ENCODE measurements around the gene ZNF527.
"Not testable (repeated sequence)": the region's sequence is repeated elsewhere in the genome, so short reads cannot be mapped to it uniquely, and the experiment has no call there.

ZNF527 gene

DNA sequence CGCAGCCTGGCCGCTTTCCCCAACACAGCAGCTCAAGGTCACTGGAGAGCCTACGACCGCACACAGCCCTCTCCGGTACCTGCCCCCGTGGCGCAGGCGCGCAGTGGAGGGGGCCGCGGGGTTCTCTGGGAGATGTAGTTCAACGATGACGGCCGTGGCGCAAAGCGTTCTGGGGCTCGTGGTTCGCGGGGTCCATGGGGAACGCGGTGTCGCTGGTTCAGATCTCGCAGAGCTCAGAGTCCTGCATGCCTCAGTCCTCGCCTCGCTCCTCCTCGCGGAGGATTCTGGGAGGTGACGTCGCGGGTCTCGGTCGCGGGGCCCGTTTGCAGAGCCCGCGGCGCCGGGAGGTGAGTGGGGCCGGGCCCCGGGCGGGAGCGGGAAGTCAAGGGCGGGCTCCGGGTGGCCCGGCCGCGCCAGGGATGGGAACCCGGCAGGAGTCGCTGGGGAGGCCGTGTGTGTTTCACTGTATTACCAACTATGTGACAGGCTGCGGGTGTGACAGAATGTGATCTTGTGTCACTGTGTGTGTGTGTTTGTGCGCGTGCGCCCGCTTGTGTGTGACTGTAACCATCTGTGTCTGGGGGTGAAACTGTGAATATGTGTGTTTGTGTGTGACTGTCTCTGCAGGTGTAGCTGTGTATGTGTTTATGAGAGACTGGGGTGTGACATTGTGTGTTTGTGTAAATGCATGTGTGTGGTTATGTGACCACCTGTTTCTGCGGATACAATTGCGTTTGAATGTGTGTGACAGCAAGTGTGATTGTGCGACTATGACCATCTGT lies at the start of gene ZNF527:
Gene ZNF527 (plus strand): TSS at position 220 of the 782 bp plus-strand sequence. CDS start 3,100 bp downstream, outside the sequence.
- peak; percentile 96 for DNase-seq (ENCODE audit: low read depth in 2 of 2)

DNA sequence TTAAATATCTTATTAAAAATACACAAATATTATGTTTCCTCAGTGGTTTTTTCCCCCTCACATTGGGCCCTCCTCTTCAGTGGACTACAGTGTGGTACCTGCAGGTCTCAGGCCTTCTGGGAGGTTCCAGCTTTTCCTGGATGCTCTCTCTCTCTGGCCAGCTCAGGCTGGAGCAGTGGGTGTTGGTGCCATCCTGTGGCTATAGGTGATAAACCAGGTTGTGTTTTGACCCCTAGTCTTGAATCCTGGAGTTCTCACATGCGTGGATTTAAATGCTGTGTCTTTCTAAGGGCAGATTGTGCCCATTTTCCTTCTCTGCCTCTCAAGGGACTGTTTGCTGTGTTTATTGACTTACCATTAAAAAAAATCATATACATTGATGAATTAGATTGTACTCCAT lies 41.2 kb upstream of the ZNF527 start:
- no peak for DNase-seq (ENCODE audit: low read depth in 2 of 2)

DNA sequence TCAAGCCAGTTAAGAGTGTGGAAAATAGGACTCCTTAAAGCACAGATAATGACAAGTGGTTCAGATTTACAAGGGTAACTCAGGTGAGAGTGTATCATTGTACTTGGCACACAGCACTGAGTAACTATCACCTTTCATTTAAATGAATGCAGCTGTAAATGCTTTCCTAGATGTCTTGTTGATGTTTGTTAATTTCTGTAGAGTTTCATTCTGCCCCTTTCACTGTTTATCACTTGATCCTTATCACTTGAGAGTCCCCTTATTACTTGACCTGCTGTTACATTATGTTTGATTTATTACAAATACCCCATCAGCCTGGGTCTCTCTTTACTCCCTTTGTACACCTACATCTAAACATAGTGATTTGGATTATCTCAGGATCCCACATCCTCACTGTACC lies 38.1 kb upstream of the ZNF527 start:
- DNase-seq (ENCODE audit: low read depth in 2 of 2) = no peak

DNA sequence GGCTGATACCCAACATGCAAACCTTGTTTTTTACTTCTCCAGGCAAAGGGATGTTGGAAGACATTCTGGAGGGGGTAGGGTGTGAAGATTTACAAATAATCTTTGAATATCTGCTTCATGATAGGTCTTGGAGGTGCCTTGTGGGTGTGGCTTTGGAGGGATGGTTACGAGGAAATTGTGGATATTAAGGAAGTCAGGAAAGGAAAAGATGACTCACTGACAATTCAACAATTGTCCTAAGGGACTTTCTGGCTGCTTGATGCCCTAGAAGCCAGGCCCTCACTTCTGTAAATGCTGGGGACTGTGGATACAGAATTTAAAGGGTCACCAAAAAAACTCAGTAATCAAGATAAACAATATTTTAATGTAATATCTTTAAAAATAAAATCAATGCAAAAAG lies 37.4 kb upstream of the ZNF527 start:
- DNase-seq (ENCODE audit: low read depth in 2 of 2) = no peak

DNA sequence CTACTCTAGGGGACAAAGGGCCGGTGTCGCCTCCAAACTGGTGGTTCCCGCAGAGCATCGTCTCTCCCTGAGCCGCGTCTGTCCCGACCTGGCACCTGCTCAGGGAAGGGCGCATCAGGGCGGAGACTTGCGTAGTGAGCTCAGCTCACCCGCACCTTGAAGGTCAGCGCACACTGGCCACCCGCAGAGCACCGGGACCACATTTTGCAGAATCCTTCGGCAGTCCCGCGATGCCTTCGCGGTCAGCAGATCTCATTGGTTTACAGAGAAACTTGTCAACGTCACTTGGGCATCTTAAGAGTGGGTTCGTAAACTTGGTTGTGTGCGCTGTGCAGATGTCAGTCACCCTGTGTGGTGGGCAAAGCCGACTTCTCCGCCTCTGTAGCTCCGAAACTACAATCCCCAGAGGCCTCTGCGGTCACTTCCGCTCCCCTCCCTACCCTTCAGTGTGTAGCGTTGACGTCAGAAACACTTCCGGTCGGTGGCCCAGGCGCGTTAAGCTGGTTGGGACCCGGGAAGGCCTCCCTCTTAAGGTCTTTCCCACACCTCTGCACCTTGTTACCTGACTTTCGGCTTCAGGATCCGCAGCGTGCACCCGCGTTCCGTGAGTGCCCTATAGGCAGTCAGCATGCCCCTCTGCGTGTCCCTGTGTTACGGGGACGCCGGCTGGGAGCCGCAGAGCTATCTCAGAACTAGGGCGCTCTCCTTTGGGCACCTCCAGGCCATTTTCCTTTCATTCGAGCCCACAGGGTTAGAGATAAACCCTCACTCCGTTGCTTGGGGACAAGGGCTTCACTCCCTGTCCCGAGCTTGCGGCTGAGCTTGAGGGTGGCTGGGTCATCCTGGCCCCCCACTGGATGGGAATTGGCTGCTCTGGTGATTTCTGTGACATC lies 36.5 kb upstream of the ZNF527 start:
- DNase-seq (ENCODE audit: low read depth in 2 of 2) = peak; percentile 76

DNA sequence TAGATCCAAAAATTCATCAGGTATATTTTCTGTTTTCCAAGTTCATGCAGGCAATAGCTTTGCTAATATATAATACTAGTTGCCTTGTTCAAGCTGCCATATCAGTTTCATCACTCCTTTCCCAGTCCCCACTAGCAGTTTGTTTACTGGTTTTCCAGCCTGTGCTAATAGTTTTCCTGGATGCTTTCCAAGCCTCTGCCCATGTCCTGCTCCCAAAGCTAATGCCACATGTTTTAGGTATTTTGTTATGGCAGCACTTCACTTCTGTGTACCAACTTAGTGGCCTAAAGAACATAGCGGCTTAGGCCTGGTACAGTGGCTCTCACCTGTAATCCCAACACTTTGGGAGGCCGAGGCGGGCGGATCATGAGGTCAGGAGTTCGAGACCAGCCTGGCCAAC lies 28.1 kb upstream of the ZNF527 start:
- no peak for DNase-seq (ENCODE audit: low read depth in 2 of 2)

DNA sequence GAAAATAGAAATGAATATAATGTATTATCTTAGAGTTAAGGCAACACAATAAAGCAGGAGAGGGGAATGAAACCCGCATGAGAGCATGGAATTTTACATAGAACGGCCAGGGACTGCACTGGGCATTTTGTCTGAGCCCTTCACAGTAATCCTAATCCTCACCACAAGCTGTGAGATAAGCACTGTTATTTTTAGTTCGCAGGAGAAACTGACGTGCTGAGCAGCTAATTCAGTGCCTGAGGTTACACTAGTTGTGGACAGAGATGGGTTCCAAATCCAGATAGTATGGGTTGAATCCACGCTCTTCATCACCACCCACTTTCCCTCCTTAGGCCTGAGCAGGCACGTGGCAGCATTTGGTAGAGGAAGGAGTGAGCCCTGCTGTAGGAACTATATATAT lies 24.8 kb upstream of the ZNF527 start:
- DNase-seq (ENCODE audit: low read depth in 2 of 2) = no peak

DNA sequence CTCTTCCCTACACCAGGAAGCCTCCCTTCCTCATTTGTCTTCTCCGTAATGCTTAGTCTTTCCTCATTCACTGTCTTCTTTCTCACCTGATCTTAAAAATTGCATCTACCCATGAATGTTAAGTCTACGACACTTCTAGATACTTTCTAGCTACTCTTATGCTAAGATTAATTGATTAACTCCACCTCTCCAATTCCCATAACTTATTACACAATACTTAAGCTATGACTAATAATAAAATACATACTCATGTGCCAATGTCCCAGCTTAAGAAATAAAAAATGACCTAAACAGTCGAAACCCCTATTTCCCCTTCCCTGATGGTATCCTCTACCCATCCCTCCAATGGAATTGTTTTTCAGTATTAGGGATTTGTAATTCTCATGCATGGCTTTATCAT lies 22.8 kb upstream of the ZNF527 start:
- no peak for DNase-seq (ENCODE audit: low read depth in 2 of 2)

DNA sequence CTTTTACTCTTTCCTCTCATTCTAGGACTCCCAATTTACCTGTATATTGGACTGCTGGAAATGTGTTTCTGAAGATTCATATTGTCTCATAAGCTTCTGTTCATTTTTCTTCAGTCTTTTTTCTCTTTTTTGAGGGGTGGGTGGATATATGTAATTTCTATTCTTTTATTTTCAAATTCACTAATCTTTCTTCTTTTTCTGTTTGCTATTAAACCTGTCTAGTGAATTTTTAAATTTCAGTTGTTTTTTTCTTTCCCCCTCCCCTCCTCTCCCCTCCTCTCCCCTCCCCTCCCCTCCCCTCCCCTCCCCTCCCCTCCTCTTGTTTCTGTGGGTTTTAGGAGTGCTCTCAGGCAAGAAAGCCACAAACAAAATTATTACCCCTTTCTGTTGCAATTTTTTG lies 16.9 kb upstream of the ZNF527 start:
- DNase-seq (ENCODE audit: low read depth in 2 of 2) = no peak

DNA sequence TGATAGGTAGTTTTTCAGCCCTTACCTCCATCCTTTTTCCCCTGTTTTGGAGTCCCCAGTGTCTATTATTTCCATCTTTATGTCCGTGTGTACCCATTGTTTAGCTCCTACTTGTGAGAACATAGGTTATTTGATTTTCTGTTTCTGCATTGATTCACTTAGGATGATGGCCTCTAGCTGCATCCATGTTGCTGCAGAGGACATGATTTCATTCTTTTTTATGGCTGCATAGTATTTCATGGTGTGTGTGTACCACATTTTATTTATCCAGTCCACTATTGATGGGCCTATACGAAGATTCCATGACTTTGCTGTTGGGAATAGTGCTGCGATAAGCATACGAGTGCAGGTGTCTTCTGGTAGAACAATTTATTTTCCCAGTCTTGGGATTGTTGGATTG lies 15.0 kb upstream of the ZNF527 start:
- no peak for DNase-seq (ENCODE audit: low read depth in 2 of 2)

DNA sequence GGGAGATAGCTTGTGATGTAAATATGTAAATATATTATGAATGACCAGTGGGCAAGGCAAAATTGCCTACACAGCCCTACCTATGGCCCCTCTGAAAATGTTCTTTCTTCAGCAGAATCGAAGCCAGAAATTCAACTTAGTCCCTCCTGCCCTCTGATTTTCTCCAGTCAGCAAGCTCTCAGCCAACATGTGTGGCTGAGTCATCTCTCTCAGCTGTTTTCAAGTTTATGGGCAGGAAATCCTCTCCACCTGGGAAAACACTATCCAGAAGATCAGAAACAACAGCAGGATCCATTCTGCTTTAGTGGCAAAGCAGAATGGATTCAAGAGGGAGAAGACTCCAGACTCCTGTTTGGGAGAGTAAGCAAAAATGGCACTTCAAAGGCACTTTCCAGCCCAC lies 8.9 kb upstream of the ZNF527 start:
- no peak for DNase-seq (ENCODE audit: low read depth in 2 of 2)

DNA sequence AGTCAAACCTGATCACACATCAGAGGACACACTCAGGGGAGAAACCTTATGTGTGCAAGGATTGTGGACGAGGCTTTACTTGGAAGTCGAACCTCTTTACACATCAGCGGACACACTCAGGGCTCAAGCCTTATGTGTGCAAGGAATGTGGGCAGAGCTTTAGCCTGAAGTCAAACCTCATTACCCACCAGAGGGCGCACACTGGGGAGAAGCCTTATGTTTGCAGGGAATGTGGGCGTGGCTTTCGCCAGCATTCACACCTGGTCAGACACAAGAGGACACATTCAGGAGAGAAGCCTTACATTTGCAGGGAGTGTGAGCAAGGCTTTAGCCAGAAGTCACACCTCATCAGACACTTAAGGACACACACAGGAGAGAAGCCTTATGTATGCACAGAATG lies 8.2 kb upstream of the ZNF527 start:
- no peak for DNase-seq (ENCODE audit: low read depth in 2 of 2)

DNA sequence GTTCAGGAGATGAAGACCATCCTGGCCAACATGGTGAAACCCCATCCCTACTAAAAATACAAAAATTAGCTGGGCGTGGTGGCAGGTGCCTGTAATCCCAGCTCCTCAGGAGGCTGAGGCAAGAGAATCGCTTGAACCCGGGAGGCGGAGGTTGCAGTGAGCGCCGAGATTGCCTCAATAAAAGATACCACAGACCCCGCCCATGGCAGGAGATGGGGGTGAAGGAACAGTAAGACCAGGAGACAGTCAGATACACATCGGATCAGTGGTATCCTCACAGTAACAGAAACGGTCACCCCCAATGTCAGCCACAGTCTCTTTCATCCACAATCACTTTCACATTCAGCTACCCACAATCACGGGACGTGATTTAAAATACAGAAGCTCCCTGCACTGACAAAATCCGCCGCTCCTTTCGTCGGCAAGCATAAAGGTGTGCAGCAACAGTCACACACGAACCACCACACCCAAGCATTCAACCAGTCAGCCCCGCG lies 466 bp upstream of the ZNF527 start:
- not testable (repeated sequence) for DNase-seq (ENCODE audit: low read depth in 2 of 2)

DNA sequence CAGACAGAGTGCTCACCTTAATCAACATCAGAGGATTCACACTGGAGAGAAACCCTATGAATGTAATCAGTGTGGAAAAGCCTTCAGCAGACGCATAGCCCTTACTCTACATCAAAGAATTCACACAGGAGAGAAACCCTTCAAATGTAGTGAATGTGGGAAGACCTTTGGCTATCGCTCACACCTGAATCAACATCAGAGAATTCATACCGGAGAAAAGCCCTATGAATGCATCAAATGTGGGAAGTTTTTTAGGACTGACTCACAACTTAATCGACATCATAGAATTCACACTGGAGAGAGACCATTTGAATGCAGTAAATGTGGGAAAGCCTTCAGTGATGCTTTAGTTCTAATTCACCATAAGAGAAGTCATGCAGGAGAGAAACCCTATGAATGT lies 18.3 kb downstream of the ZNF527 start:
- no peak for DNase-seq (ENCODE audit: low read depth in 2 of 2)

DNA sequence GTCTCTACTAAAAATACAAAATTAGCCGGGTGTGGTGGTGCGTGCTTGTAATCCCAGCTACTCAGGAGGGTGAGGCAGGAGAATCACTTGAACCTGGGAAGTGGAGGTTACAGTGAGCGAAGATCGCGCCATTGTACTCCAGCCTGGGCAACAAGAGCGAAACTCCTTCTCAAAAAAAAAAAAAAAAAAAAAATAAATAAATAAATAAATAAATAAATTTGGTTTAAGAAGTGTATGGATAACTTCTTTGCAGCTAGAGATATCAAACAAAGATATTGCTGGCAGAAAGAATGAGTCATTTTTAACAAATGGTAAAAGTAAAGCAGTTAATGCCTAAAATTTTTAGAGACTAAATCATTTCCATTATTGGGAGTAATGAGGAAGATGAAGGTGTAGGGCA lies 20.5 kb downstream of the ZNF527 start:
- not testable (repeated sequence) for DNase-seq (ENCODE audit: low read depth in 2 of 2)

DNA sequence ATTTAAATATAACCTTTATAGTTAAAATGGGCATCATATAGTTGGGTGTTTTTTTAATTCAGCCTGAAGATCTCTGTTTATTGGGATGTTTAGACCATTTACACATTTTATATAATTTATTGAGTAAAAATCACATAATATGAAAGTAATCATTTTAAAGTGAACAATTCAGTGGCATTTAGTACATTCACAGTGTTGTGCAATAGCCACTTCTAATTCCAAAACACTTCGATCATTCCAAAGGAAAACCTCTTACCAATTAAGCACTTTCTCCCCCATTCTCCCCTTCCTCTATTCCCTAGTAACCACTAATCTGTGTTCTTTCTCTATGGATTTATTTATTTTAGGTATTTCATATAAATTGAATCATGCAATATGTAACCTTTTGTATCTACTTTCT lies 30.2 kb downstream of the ZNF527 start:
- DNase-seq (ENCODE audit: low read depth in 2 of 2) = no peak

DNA sequence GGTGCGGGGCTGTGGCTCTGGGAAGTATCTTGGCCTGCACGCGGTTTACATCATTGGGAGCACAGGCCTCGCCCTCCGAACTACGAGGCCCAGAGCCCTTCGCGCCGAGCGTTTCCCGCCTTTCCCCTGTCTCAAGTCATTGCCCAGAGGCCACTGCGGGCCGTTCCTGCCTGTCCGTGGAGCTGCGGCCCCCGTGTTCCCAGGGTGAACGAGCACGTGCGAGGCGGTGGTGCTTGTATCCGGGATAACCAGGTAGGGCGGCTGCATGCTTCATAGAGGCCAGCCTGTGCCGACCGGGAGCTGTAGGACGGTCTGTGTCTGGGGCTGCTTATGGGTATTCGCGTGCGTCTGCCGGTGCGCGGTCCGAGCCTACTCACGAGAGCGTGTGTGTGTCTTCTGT lies 32.5 kb downstream of the ZNF527 start:
- DNase-seq (ENCODE audit: low read depth in 2 of 2) = no peak

DNA sequence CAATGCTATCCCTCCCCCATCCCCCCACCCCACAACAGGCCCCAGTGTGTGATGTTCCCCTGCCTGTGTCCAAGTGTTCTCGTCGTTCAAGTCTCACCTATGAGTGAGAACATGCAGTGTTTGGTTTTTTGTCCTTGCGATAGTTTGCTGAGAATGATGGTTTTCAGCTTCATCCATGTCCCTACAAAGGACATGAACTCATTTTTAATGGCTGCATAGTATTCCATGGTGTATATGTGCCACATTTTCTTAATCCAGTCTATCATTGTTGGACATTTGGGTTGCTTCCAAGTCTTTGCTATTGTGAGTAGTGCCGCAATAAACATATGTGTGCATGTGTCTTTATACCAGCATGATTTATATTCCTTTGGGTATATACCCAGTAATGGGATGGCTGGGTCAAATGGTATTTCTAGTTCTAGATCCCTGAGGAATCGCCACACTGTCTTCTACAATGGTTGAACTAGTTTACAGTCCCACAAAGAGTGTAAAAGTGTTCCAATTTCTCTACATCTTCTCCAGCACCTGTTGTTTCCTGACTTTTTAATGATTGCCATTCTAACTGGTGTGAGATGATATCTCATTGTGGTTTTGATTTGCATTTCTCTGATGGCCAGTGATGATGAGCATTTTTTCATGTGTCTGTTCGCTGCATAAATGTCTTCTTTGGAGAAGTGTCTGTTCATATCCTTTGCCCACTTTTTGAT lies 35.4 kb downstream of the ZNF527 start:
- not testable (repeated sequence) for DNase-seq (ENCODE audit: low read depth in 2 of 2)

DNA sequence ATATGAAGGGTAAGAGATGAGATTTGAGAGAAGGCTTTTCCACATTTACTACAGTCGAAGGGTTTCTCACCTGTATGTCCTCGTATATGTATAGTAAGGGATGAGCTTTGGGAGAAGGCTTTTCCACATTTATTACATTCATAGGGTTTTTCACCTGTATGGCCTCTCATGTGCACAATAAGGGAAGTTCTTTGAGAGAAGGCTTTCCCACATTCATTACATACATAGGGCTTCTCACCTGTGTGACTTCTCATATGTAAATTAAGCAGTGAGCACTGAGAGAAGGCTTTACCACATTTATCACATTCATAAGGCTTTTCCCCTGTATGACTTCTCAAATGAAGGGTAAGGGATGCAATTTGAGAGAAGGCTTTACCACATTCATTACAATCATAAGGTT lies 41.8 kb downstream of the ZNF527 start:
- no peak for DNase-seq (ENCODE audit: low read depth in 2 of 2)

DNA sequence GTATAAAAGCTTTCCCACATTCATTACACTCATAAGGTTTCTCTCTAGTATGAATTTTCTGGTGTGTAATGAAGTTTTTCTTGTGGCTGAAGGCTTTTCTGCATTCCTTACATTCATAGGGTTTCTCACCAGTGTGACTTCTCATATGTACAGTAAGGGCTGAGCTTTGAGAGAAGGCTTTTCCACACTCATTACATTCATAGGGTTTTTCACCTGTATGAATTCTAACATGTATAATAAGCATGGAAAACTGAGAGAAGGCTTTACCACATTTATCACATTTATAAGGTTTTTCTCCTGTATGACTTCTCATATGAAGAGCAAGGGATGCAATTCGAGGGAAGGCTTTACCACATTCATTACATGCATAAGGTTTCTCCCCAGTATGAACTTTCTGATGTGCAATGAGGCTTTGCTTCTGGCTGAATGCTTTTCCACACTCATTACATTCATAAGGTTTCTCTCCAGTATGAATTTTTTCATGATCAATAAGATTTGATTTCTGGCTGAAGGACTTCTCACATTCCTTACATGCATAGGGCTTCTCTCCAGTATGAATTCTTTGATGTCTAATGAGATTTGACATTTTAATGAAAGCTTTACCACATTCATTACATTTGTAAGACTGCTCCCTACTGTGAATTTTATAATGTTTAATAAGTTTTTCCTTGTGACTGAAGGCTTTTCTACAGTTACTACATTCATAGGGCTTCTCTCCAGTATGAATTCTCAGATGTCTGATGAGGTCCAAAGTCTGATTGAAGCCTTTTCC lies 42.6 kb downstream of the ZNF527 start:
- DNase-seq (ENCODE audit: low read depth in 2 of 2) = no peak

Data from stimulated activated CD4-positive, alpha-beta T cell treated with anti-CD3 and anti-CD28 coated beads, Interleukin-15, amount 100 ng/mL, for 48 hours (primary cell).